Lower lobe of right lung (tissue), 2 donors: ENCODE results near the gene IFNL2. TPM values are rescaled to one million over a fixed set of nuclear protein-coding genes. Genes with fewer than 3 reads are reported as not detected.

Source experiments
- ATAC-seq, 2 donors: fragments of 200-7000 bp; cut with Tn5 transposase; one replicate each; pipeline ENCODE4 v1.9.1; 2020 to 2022; ENCODE audit warnings: mild to moderate bottlenecking in 2 of 2, moderate library complexity in 2 of 2
- DNase-seq: peaks from one replicate; pipeline ENCODE4 v3.0.0-alpha.2; 2020
- H3K27ac ChIP-seq: fragments of 200-600 bp; one replicate; pipeline ENCODE4 v1.8.0; 2022
- H3K27me3 ChIP-seq: fragments of 200-600 bp; one replicate; pipeline ENCODE4 v1.8.0; 2022; ENCODE audit warnings: low read depth
- H3K36me3 ChIP-seq: fragments of 200-600 bp; one replicate; pipeline ENCODE4 v1.8.0; 2022; ENCODE audit warnings: mild to moderate bottlenecking
- H3K4me1 ChIP-seq: fragments of 200-600 bp; one replicate; pipeline ENCODE4 v1.8.0; 2022
- H3K4me3 ChIP-seq: fragments of 200-600 bp; one replicate; pipeline ENCODE4 v1.8.0; 2022; ENCODE audit warnings: mild to moderate bottlenecking
- H3K9me3 ChIP-seq: fragments of 200-600 bp; one replicate; pipeline ENCODE4 v1.8.0; 2022
- intact Hi-C: fragments of 100-400 bp; cut with DNase I; formaldehyde crosslinking; loops from one replicate; pipeline ENCODE4 v1.11.0; 2022
- total RNA-seq: library from RNA; stranded (reverse); fragmentation: NEBNext Ultra II Directional; extraction: Animal tissue kit (Norgen Biotek cat#: 25700); gene quantifications from one replicate; pipeline ENCODE4 v1.2.1, GENCODE V29; 2021
- TF ChIP-seq, protein P1 (sequence below): fragments of 200-600 bp; IDR thresholded peaks from one replicate; pipeline ENCODE4 v1.8.0; 2022; ENCODE audit warnings: antibody characterized with exemption, mild to moderate bottlenecking
- donor health status: DM: no; HTN: yes; CAD: no; lungs with severe emphysema.

IFNL2 gene
- total RNA-seq, 1 donor from 2014 or later = not detected

DNA sequence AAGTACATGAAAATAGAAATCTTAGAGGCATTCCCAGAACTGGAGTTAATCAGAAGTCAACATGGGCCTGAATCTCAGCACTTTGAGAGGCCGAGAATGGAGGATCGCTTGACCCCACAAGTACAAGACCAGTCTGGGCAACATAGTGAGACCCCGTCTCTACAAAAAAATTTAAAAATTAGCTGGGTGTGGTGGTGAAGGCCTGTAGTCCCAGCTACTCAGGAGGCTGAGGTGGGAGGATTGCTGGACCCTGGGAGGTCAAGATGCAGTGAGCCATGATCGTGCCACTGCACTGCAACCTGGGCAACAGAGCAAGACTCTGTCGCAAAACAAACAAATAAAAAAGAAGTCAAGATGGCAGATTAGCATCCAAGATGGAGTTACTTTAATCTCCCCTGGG, 8.5 kb downstream of the IFNL2 start:
- Histone ChIP-seq H3K4me1 (no peaks in the 10 kb centered on the region), H3K4me3 (no peak overlapping the region), H3K27me3 (no peaks in the 10 kb centered on the region), H3K27ac (no peak overlapping the region), H3K9me3 (peaks cover 1% of the 10 kb centered on the region), H3K36me3 (no peaks in the 10 kb centered on the region)
- ATAC-seq (no peak), DNase-seq (no peak)
- intact Hi-C loops = no loop called here
- TF ChIP-seq, protein P1, sequence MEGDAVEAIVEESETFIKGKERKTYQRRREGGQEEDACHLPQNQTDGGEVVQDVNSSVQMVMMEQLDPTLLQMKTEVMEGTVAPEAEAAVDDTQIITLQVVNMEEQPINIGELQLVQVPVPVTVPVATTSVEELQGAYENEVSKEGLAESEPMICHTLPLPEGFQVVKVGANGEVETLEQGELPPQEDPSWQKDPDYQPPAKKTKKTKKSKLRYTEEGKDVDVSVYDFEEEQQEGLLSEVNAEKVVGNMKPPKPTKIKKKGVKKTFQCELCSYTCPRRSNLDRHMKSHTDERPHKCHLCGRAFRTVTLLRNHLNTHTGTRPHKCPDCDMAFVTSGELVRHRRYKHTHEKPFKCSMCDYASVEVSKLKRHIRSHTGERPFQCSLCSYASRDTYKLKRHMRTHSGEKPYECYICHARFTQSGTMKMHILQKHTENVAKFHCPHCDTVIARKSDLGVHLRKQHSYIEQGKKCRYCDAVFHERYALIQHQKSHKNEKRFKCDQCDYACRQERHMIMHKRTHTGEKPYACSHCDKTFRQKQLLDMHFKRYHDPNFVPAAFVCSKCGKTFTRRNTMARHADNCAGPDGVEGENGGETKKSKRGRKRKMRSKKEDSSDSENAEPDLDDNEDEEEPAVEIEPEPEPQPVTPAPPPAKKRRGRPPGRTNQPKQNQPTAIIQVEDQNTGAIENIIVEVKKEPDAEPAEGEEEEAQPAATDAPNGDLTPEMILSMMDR = no peak

DNA sequence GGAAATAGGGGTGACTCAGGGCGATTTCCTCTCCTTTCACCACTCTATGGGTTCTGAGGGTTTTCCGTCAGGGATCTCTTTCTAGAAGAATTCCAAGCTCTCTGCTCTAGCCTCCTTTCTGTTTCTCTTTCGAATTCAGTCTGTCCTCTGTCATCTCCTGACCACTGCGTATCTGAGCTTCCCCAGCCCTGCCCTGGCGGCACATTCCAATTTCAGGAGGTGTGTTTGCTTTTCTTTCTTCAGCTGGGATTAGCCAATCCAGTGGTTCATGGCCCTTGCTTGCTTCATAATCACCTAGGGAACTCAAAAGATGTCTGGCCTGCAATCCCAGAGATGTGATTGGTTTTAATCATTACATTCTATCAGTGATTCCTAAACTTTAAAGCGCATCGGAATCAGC, 9.4 kb downstream of the IFNL2 start:
- Histone ChIP-seq H3K9me3 (peaks cover 4% of the 10 kb centered on the region), H3K27me3 (no peaks in the 10 kb centered on the region), H3K4me1 (no peaks in the 10 kb centered on the region), H3K36me3 (no peaks in the 10 kb centered on the region), H3K4me3 (no peak overlapping the region), H3K27ac (no peak overlapping the region)
- TF ChIP-seq, protein P1 = no peak
- ATAC-seq (peak; percentile 87 to 88), DNase-seq (no peak)
- intact Hi-C loops = no loop called here

DNA sequence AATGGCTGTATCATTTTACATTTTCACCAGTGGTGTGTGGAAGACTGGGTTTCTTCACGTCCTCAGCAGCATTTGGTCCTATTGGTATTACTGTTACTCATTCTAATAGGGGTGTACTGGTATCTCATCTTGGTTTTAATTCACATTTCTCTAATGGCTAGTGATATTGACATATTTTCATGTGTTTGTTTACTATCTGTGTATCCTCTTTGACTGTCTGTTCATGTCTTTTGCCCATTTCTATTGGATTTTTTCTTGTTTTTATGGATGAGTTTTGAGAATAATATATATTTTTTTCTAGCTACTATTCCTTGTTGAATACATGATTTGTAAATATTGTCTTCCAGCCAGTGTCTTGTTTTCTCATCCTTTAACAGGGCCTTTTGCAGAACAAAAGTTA, 13.8 kb downstream of the IFNL2 start:
- no peaks in the 10 kb centered on the region for H3K4me1 ChIP-seq
- ATAC-seq = no peak
- DNase-seq = no peak
- H3K4me3 ChIP-seq = no peak overlapping the region
- H3K9me3 ChIP-seq = peaks cover 9% of the 10 kb centered on the region
- TF ChIP-seq, protein P1 = no peak
- no peaks in the 10 kb centered on the region for H3K27me3 ChIP-seq
- no peak overlapping the region for H3K27ac ChIP-seq
- intact Hi-C loops = no loop called here
- no peaks in the 10 kb centered on the region for H3K36me3 ChIP-seq

DNA sequence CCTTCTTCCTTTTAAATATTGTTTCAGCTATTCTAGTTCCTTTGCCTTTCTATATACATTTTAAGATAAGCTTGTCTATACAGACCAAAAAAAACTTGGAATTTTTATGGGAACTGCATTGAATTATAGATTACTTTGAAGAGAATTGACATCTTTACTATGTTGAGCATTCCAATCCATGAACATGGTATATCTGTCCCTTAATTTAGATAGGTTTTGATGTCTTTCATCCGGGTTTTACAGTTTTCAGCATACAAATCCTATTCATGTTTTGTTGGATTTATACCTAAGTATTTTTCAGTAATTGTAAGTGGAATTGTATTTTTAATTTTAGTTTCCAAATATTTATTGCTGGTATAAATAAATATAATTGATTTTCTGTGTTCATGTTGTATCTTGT, 15.8 kb downstream of the IFNL2 start:
- intact Hi-C loops = no loop called here
- DNase-seq (no peak), ATAC-seq (no peak)

DNA sequence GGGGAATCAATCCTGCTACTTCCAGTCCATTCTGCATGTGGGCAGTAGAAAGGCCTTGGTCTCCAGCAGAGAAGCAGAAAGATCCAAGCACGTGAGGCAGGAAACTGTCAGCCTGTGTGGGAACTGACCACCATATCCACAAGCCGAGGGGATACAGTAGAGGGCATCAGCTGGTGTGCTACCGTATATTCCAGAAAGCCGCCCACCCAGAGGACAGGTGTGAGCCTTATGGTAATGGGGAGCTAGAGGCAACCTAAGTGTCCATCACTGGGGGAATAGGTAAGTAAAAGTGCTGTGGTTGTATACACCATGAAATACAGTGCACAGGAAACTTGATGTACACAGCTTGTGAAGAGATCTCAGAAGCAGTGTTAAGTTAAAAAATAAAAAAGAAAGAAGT, 25.2 kb downstream of the IFNL2 start:
- intact Hi-C loops = no loop called here
- Histone ChIP-seq H3K4me3 (no peak overlapping the region), H3K27me3 (peaks cover 9% of the 10 kb centered on the region), H3K9me3 (no peaks in the 10 kb centered on the region), H3K27ac (no peak overlapping the region), H3K4me1 (no peaks in the 10 kb centered on the region), H3K36me3 (no peaks in the 10 kb centered on the region)
- TF ChIP-seq, protein P1 = no peak
- DNase-seq (no peak), ATAC-seq (no peak)

More for the DNA sequence above, 15.8 kb downstream of the IFNL2 start:
- H3K27ac ChIP-seq = no peak overlapping the region
- peaks cover 9% of the 10 kb centered on the region for H3K9me3 ChIP-seq
- TF ChIP-seq, protein P1 = no peak
- no peaks in the 10 kb centered on the region for H3K4me1 ChIP-seq
- H3K4me3 ChIP-seq = no peak overlapping the region
- H3K27me3 ChIP-seq = no peaks in the 10 kb centered on the region
- no peaks in the 10 kb centered on the region for H3K36me3 ChIP-seq

DNA sequence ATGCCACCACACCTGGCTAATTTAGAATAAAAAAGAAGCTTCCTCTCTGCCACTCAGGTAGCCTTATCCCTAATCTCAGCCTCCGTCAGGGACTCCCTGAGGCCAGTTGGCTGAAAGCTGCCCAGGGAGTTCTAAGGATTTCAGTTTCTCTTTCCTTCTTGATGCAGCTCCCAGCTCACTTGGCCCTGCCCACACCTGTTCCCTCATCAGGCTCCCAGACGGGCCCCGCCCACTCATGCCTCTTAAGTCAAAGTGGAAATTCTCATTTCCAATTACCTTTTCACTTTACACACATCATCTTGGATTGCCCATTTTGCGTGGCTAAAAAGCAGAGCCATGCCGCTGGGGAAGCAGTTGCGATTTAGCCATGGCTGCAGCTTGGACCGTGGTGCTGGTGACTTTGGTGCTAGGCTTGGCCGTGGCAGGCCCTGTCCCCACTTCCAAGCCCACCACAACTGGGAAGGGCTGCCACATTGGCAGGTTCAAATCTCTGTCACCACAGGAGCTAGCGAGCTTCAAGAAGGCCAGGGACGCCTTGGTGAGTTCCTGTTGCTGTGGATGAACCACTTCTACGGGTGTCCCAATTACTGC, 28.0 kb downstream of the IFNL2 start, which contains the start of gene IFNL1:
Gene IFNL1, plus strand, starts transcription at position 353 of the 591 bp plus-strand sequence. Its CDS starts 15 bp downstream, at position 368.
- H3K36me3 ChIP-seq = no peaks in the 10 kb centered on the region
- ATAC-seq (peak; percentile 63 to 80), DNase-seq (peak; percentile 74)
- H3K27me3 ChIP-seq = peaks cover 4% of the 10 kb centered on the region
- no peaks in the 10 kb centered on the region for H3K4me1 ChIP-seq
- H3K9me3 ChIP-seq = no peaks in the 10 kb centered on the region
- H3K27ac ChIP-seq = no peak within 1 kb of the TSS
- intact Hi-C loops = no loop called here
- H3K4me3 ChIP-seq = no peak within 1 kb of the TSS
- TF ChIP-seq, protein P1 = no peak
